ENCODE measurements around the gene GLP2R.
A peak's percentile ranks its signal among the peaks of the same experiment; 100 is the strongest.
"Not testable (repeated sequence)": the region's sequence is repeated elsewhere in the genome, so short reads cannot be mapped to it uniquely, and the experiment has no call there.

GLP2R gene

GRCh38 chr17:9900044-9900594, 74.4 kb downstream of the GLP2R start:
- peak; percentile 69 for DNase-seq

DNA sequence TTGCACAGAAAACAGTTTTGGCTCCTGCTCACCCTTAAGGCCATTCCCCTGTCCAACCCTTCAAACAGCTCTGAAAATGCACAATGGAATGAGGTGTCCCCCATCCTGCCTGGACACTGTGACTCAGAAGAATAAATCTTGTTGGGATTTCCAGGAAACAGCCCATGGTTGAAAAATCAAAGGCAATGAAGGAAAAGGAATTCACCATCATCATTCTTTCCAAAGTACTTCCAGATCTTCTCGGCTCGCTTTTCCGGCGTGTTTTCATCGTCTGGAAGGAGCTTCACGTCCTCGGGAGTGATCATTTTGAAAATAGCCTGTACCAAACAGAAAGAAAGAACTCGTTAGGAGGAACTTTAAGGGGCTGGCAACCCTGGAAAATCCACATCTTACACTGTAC, 75.1 kb downstream of the GLP2R start:
- peak; percentile 92 for DNase-seq

DNA sequence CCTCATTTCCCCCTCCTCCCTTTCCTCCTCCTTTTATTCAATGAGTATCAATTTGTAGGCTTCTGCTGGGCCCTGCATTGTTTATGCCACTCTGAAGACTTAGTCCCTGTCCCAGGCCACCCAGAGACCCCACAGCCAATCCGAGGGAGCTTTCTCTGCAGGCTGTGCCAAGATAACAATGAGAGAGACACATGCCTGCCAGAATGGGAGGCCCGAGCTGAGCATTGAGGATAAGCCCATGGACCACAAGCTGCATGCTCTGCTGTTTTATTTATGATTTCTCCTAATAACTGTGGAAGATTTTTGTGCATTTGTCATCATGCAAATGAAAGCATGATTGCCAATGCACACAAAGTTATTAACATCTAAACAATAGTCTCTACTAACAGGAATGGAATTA, 76.4 kb downstream of the GLP2R start:
- peak; percentile 50 for DNase-seq

DNA sequence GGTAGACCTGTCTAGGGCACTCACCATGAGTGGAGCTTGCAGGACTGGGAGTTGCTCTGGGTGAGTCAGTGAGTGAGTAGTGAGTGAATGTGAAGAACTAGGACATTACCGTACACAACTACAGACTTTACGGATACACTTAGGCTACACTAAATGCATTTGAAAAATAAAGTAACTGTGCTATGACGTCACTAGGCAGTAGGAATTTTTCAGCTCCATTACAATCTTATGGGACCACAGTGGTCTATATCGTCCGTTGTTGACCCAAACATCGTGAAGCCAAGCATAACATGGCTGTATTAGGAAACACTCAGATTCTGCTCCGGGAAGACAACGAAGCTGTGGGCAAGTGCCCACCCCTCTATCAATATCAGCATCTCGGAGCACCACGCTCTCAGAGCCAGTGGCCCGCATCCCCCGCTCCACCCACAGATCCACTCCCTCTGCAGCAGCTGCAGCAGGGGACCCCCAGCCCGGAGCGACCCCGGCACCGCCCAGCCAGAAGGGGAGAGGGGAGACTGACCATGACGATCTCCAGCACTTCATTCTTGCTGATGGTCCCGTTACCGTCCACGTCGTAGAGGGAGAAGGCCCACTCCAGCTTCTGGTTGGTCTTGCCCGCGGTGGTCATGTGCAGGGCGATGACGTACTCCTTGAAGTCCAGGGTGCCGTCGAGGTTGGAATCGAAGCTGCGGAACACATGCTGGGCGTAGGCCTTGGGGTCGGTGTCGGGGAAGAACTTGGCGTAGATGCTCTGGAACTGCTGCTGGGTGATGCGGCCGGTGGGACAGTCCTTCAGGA, 78.8 kb downstream of the GLP2R start:
- no peak for DNase-seq

GRCh38 chr17:9905078-9905415, 79.3 kb downstream of the GLP2R start, which contains the start of gene RCVRN:
TSS of gene RCVRN (minus strand) at chr17:9905271. CDS start at chr17:9905180, 91 bp downstream.
- no peak for DNase-seq

GRCh38 chr17:9905902-9906301, 80.2 kb downstream of the GLP2R start:
- no peak for DNase-seq

DNA sequence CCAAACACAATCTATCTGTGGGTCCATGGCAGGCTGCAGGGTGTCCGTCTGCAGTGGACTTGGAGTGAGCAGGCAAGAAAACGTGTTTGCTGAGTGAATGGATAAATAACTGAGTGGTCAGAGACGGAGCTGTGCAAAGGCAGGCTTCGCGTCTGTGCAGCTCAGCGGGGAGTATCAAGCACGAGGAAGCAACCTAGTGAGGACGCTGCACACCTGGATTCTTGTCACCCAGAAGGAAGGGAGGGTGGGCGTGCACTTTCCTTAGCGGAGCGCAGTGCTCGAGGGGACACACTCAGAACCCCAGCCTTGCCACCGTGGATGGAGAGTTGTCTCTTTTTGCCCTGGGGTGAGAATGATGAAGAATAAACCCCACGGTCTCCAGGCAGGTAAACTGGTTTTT, 80.9 kb downstream of the GLP2R start:
- DNase-seq = no peak

DNA sequence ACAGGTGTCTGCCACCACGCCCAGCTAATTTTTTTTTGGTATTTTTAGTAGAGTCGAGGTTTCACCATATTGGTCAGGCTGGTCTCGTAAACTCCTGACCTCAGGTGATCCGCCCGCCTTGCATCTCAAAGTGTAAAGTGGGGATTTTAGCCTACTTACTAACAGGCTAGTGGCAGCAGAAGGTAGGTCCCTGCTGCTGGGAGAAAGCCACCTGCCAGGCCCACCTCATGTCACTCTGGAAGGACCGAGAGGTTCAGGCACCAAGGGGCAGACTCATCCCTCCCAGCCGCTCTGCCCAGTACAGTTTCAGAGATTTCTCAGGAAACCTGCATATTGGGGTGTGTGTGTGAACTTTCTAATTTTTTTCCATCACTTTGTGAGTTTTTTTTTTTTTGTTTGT, 81.4 kb downstream of the GLP2R start:
- DNase-seq = no peak

DNA sequence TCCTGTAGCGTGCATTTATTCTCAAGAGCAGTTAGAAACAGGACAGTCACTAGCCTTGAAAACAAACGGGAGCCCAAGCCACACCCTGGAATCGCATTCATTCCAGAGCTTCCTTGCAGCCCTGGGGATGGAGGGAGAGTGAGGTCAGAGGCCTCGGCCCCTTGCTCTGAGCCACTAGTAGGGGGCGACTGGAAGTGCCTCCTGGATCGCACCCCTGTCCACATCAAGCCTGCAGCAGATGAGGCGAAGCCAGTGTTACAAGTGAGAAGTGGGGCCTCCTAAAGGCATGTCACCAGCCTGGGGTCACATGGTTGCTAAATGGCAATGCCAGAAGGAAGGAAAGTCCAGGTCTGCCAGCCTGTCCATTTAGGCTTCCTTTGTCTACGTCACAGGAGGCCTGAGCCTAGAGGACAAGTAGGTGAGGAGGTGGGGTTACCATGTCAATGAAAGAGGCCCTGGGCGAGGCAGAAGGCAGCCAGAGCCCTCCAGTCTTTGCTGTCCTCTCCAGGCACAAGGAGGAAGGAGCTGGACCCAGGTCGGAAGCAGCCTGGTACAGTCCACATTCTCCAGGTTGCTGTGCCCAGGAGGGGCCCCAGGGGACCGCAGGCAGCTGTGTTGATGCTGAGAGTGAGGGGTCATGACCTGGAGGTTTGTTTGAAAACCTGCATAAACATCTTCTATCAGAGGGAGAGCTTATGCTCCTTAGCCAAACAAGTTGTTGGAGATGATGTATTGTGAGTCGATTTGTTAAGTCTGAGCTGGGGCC, 82.3 kb downstream of the GLP2R start:
- peak; percentile 26 for DNase-seq

DNA sequence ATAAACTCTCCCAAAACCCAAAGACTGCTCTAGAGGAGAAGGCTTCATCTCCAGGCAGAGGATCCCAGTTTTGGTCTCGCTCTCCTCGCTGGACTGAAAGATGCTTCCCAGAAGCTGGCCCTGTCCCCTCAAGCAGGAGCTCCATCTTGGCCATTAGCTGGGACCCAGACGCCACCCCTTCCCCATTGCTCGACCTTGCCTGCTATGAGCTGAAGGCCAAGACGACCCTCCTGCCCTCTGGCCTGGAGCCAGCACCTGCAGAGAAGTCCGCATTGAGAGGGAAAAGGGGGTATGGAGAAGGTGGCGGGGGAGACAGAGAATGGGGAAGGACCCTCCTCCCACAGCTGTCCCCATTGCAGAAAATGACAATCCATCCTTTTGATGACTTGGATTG, 82.9 kb downstream of the GLP2R start:
- DNase-seq = no peak

- DNase-seq = no peak
These were observed 85.4 kb downstream of the GLP2R start for GRCh38 chr17:9911089-9911488.

GRCh38 chr17:9912121-9913099, 86.7 kb downstream of the GLP2R start:
- DNase-seq = peak; percentile 40

GRCh38 chr17:9913476-9913875, 87.8 kb downstream of the GLP2R start:
- DNase-seq = no peak

GRCh38 chr17:9916108-9916507, 90.4 kb downstream of the GLP2R start:
- no peak for DNase-seq

DNA sequence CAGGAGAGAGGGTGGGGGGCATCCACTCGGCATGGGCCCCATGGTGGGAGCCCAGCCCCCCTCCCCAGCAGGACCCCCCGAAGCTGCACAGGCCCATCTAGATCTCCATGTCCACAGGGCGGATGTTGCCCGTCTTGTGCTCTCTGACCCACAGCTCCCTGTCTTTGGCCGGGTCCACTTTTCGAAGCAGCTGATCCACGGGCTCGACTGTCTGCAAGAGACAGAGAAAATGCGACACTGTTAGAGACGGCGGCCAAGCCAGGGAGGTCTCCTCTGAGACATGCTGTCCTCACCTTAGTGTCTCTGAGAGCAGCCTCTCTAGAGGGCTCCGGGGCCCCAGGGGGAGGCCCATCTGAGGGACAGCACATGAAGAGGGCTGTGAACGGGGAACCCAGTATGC, 91.4 kb downstream of the GLP2R start:
- DNase-seq = no peak

DNA sequence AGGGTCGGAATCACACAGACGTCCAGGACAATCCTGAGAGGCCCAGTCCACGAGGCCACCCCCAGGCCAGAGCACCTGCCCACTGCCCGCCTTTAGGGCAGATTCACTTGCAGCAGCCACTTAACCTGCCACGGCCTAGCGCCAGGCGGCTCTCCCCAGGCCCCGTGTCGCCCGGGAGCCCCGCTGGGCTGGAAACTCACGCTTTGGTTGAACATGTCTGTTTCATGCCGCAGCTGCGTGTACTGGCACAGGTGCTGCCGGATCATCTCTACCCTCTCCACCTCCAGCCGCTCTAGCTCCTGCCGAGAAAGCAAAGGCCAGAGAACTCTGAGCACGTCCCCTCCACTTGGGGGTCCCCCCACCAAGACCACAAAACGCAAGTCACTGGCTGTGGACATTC, 92.1 kb downstream of the GLP2R start:
- no peak for DNase-seq

DNA sequence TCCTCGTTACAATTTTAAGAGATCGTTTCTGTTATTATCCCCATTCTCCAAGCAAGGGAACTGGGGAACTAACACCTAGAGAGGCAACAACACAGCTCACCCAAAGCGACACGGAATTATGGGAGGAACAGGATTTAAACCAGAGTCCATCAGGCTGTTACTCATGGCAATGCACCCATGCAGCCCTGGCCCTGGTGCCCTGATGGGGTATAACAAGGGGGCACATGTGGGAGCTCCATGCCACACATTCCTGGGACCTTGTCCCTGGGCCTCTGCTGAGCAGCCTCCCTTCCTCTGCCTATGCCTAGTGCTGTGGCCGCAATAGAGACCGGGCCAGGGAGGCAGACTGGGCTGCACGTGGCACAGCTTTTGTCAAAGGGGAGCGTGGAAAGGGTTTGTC, 92.6 kb downstream of the GLP2R start:
- no peak for DNase-seq

DNA sequence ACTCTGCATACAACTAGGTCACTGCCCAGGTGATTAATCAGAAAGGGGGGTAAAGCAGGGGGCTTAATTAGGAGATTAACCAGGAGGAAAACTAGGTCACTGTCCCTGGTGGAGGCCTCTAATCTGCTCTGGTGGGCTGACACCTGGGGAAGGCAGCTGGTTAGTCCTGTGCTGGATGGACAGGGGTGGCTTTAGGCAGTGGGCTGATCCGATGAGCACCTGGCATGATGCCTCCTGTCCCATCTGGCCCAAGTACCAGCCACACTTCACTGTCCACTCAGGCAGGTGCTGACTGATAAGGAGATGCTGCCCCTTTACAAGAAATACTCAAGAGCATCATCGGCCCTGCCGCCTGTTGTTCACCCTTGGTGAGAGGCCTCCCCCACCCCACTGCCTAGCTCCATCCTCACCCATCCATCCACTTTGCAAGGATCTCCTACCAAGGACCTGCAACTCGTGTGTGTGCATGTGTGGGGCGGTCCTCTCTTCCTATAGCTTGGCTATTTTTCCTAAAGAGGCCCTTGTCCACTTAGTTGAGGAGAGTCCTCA, 93.2 kb downstream of the GLP2R start:
- DNase-seq = no peak

DNA sequence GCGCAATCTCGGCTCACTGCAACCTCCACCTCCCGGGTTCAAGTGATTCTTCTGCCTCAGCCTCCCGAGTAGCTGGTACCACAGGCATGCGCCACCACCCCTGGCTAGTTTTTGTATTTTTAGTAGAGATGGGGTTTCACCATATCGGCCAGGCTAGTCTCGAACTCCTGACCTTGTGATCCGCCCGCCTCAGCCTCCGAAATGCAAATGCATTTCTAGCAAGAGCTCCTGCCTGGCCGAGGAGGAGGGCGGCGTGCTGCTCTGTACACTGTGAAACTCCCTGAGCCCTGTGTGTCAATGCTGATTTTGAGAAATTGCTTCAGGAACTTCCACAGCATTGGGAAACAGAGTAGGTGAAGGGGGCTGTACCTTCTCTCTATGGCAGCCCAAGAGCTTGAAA, 95.5 kb downstream of the GLP2R start:
- DNase-seq = not testable (repeated sequence)

DNA sequence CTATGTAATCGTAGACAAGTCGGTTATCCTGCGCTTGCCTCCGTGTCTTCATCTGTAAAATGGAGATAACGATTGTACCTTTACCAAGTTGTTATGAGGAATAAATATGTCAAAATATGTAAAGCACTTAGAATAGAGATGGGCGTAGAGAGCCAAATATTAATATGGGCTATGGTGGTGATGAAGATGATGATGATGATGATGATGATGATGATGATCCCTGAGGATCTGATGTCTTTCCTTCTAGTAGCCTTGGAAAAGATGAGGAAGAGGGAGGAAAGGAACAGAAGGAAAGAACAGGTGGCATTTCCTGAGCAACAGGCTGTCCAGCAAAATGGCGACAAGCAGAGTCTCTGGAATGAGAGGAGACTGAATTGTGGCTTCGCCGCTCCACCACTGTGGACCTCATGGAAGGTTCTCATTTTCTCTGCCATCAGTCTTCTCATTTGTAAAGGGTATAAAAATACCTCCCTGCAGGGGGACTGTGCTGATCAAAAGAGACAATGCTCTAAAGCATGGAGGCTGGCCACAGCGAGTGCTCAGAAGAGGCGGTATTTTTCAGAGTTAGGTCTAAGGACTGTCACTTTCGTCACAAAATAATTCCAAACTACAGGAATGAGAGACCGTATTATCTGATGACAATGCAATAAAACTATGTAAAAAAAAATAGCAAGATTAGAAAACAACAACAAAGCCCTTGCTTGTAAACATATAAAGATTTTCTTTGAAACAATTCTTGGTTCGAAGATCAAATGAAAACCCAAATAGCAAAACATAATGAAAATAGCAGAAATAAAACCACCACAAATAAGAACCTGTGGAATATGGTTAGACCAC, 96.5 kb downstream of the GLP2R start:
- DNase-seq = no peak

GRCh38 chr17:9924735-9925191, 99.0 kb downstream of the GLP2R start:
- DNase-seq = peak; percentile 73
